Measurements from ENCODE around the gene PHACTR3.

The PHACTR3 gene

GRCh38 chr20:59574308-59574707 is 30.0 kb upstream of the PHACTR3 start:
- Histone ChIP-seq H3K9me3 (ENCODE audit: control insufficient read depth, insufficient read depth, low read length) (no peaks in the 10 kb centered on the region), H3K27ac (ENCODE audit: low read depth, low read length) (no peak overlapping the region), H3F3A (ENCODE audit: control insufficient read depth, insufficient read depth) (no peaks in the 10 kb centered on the region), H3K9me2 (replicated peaks; ENCODE audit: control insufficient read depth, low read length) (no peaks in the 10 kb centered on the region), H3K4me2 (ENCODE audit: low read length) (no peak overlapping the region), H3K4me1 (ENCODE audit: control insufficient read depth, low read length) (no peaks in the 10 kb centered on the region), H3K27me3 (ENCODE audit: control insufficient read depth, low read length) (no peaks in the 10 kb centered on the region), H3K36me3 (ENCODE audit: control insufficient read depth, low read length) (no peaks in the 10 kb centered on the region), H3K4me3 (ENCODE audit: low read length) (no peak overlapping the region), H4K20me1 (ENCODE audit: control insufficient read depth, insufficient read depth, low read depth, low read length) (no peaks in the 10 kb centered on the region), H3K79me2 (ENCODE audit: control insufficient read depth, low read length) (no peaks in the 10 kb centered on the region)
- TF ChIP-seq, protein P1, sequence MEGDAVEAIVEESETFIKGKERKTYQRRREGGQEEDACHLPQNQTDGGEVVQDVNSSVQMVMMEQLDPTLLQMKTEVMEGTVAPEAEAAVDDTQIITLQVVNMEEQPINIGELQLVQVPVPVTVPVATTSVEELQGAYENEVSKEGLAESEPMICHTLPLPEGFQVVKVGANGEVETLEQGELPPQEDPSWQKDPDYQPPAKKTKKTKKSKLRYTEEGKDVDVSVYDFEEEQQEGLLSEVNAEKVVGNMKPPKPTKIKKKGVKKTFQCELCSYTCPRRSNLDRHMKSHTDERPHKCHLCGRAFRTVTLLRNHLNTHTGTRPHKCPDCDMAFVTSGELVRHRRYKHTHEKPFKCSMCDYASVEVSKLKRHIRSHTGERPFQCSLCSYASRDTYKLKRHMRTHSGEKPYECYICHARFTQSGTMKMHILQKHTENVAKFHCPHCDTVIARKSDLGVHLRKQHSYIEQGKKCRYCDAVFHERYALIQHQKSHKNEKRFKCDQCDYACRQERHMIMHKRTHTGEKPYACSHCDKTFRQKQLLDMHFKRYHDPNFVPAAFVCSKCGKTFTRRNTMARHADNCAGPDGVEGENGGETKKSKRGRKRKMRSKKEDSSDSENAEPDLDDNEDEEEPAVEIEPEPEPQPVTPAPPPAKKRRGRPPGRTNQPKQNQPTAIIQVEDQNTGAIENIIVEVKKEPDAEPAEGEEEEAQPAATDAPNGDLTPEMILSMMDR (IDR thresholded peaks at IDR 0.05; ENCODE audit: low read depth, low read length, poor library complexity, severe bottlenecking): no peak
- TF ChIP-seq EZH2phosphoT487 (IDR thresholded peaks at IDR 0.05; ENCODE audit: borderline replicate concordance, low read length): no peak

GRCh38 chr20:59575216-59575615 is 29.1 kb upstream of the PHACTR3 start:
- H3K9me3 ChIP-seq (ENCODE audit: control insufficient read depth, insufficient read depth, low read length): no peaks in the 10 kb centered on the region
- no peaks in the 10 kb centered on the region for H3K9me2 ChIP-seq (replicated peaks; ENCODE audit: control insufficient read depth, low read length)
- no peak overlapping the region for H3K4me3 ChIP-seq (ENCODE audit: low read length)
- no peaks in the 10 kb centered on the region for H3K4me1 ChIP-seq (ENCODE audit: control insufficient read depth, low read length)
- H3K27me3 ChIP-seq (ENCODE audit: control insufficient read depth, low read length): no peaks in the 10 kb centered on the region
- TF ChIP-seq, protein P1 (IDR thresholded peaks at IDR 0.05; ENCODE audit: low read depth, low read length, poor library complexity, severe bottlenecking): no peak
- no peak for TF ChIP-seq EZH2phosphoT487 (IDR thresholded peaks at IDR 0.05; ENCODE audit: borderline replicate concordance, low read length)
- H4K20me1 ChIP-seq (ENCODE audit: control insufficient read depth, insufficient read depth, low read depth, low read length): no peaks in the 10 kb centered on the region
- H3F3A ChIP-seq (ENCODE audit: control insufficient read depth, insufficient read depth): no peaks in the 10 kb centered on the region
- H3K4me2 ChIP-seq (ENCODE audit: low read length): no peak overlapping the region
- no peaks in the 10 kb centered on the region for H3K36me3 ChIP-seq (ENCODE audit: control insufficient read depth, low read length)
- H3K79me2 ChIP-seq (ENCODE audit: control insufficient read depth, low read length): no peaks in the 10 kb centered on the region
- no peak overlapping the region for H3K27ac ChIP-seq (ENCODE audit: low read depth, low read length)

DNA sequence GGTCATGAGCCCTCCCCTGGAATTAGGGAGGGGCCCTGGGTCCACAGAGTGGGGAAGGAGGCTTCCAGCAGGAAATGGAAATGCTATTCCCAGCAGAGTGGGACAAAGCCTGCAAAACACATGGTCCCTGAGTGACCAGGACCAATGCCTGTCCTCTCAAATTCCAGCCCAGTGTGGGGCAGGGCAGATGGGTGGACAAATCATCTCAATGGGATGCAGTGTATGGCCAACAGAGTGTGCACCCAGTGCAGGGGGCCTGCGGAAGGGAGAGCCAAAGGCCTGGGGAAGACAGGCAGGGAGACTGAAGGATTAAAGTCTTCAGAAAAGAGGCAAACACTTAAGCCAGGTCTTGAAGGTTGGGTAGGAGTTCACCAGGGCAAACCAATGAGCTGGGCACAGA is 28.7 kb upstream of the PHACTR3 start:
- Histone ChIP-seq H3K4me3 (ENCODE audit: low read length) (no peak overlapping the region), H3K27me3 (ENCODE audit: control insufficient read depth, low read length) (no peaks in the 10 kb centered on the region)

More for the DNA sequence above, 28.7 kb upstream of the PHACTR3 start:
- Histone ChIP-seq H3K9me2 (replicated peaks; ENCODE audit: control insufficient read depth, low read length) (no peaks in the 10 kb centered on the region), H3K4me1 (ENCODE audit: control insufficient read depth, low read length) (no peaks in the 10 kb centered on the region), H3K4me2 (ENCODE audit: low read length) (no peak overlapping the region), H3K36me3 (ENCODE audit: control insufficient read depth, low read length) (no peaks in the 10 kb centered on the region), H3K9me3 (ENCODE audit: control insufficient read depth, insufficient read depth, low read length) (no peaks in the 10 kb centered on the region), H3F3A (ENCODE audit: control insufficient read depth, insufficient read depth) (no peaks in the 10 kb centered on the region), H3K27ac (ENCODE audit: low read depth, low read length) (no peak overlapping the region), H4K20me1 (ENCODE audit: control insufficient read depth, insufficient read depth, low read depth, low read length) (no peaks in the 10 kb centered on the region), H3K79me2 (ENCODE audit: control insufficient read depth, low read length) (no peaks in the 10 kb centered on the region)
- TF ChIP-seq, protein P1 (IDR thresholded peaks at IDR 0.05; ENCODE audit: low read depth, low read length, poor library complexity, severe bottlenecking): no peak
- no peak for TF ChIP-seq EZH2phosphoT487 (IDR thresholded peaks at IDR 0.05; ENCODE audit: borderline replicate concordance, low read length)
